ENCODE measurements around the gene SPRR1A.

SPRR1A gene, protein sequence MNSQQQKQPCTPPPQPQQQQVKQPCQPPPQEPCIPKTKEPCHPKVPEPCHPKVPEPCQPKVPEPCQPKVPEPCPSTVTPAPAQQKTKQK

GRCh38 chr1:152983743-152984142, at the start of gene SPRR1A:
Gene SPRR1A (plus strand): TSS chr1:152984081. CDS start chr1:152985231, 1,150 bp downstream.
- DNase-seq = no peak

GRCh38 chr1:152940614-152941013, 43.3 kb upstream of the SPRR1A start:
- no peak for DNase-seq

DNA sequence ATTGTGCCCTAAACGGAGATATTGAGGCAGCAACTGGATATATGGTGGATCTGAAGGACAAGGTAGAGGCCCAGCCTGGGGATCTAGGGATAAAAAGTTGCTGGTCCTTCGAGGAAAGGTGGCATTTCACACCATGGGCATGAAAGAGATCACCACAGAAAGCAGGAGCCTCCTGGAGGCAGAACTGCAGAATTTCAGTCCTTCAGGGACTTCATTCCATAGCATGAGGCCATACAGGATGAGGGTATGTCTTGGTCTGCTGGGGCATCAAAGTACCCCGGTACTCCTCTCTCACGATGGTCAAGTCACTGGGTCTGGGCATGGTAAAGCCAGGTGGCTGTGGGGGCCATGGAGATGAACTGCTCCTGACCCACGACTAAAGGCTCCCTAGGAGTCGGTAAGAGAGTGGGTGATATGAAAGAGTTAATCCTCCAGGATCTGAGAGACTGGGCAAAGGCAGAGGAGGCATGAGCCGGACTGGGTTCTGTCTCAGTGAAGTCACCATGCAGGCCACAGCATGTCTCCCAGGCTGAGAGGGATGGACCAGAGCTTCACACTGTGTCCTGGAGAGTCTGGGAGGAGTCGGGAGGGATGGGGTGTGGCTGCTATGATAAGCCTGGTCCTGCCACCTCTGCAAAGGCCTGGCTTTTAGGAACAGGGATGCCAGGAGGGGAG, 42.7 kb upstream of the SPRR1A start:
- DNase-seq = no peak

DNA sequence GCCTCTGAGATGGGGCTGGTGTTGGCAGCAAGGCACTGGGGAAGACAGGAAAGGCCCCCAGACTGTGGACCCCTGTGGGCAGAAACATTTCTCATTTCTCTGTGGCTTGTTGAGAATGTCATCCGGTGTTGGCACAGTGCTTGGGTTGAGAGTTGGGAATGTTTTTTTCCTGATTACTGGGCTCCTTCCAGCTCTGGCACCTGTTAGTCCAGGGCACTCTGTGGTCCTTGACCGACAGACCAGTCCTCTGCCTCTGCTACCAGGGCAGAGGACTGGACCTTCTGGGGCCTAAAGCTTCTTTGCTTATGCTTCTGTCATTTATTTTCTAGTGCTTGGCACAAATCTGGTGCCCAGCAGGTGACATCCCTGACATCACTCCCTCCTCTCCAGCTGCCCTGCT, 41.7 kb upstream of the SPRR1A start:
- DNase-seq = no peak

DNA sequence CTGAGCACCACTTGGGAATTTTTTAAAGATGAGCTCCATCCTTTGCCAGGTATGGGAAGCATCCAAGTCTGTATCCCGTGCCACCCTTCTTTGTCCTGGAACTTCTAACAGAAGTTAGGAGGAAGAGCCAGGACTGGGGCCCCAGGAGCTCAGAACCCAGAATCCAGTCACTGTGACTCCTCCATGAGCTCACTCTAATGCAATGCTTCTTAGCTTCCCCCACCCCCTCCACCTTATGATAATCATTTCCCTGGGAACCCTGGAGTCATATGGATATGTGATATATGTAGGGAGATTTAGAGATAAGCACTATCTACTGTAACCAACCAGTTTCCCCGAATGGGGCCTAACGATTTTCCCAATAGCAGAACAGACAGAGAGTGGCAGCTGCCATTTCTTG, 37.6 kb upstream of the SPRR1A start:
- no peak for DNase-seq

GRCh38 chr1:152946651-152947256, 37.1 kb upstream of the SPRR1A start, which contains the start of gene SPRR5:
Gene SPRR5 (plus strand): TSS chr1:152947206. CDS start chr1:152948555, 1,349 bp downstream.
- DNase-seq = no peak

GRCh38 chr1:152951711-152952110, 32.2 kb upstream of the SPRR1A start:
- no peak for DNase-seq

- no peak for DNase-seq
These were observed 30.1 kb upstream of the SPRR1A start for GRCh38 chr1:152953761-152954160.

DNA sequence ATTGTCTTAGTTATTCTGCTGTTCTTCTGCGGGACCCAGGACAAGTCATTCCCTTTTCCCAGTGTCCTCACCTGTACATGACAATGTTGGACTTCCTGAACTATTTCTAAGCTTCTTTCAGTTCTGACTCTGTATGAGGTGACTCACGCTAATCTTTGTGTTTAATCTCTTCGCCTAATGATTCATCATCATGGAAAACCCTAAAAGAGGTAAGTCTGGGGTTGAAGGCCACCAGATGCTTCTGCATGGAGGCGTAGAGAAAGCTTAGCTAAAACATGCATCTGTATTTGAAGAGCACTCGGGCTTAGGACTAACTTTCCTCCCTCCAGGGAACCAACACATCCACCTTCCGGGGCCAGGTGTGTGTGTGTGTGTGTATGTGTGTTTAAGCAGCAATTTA, 29.4 kb upstream of the SPRR1A start:
- DNase-seq = no peak

DNA sequence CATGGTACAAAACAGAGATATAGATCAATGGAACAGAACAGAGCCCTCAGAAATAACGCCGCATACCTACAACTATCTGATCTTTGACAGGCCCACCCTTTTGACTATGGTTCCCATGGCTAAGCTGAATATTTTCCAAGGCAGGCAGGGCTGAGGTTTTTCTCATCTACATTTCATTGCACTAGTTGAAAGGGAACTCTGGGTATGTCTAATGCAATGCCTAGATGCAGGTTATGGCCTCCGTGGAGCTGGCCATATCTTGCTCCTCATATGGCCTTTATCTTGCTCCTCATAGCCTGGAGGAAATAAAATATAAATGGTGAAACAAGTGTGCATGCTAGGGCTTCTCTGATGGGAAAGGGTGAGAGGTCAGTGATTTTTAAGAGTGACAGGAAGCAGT, 26.3 kb upstream of the SPRR1A start:
- DNase-seq = no peak

- no peak for DNase-seq
These were observed 24.6 kb upstream of the SPRR1A start for GRCh38 chr1:152959273-152959672.

- DNase-seq = no peak
These were observed 24.0 kb upstream of the SPRR1A start for GRCh38 chr1:152959801-152960451.

- no peak for DNase-seq
These were observed 23.3 kb upstream of the SPRR1A start for GRCh38 chr1:152960452-152961044.

DNA sequence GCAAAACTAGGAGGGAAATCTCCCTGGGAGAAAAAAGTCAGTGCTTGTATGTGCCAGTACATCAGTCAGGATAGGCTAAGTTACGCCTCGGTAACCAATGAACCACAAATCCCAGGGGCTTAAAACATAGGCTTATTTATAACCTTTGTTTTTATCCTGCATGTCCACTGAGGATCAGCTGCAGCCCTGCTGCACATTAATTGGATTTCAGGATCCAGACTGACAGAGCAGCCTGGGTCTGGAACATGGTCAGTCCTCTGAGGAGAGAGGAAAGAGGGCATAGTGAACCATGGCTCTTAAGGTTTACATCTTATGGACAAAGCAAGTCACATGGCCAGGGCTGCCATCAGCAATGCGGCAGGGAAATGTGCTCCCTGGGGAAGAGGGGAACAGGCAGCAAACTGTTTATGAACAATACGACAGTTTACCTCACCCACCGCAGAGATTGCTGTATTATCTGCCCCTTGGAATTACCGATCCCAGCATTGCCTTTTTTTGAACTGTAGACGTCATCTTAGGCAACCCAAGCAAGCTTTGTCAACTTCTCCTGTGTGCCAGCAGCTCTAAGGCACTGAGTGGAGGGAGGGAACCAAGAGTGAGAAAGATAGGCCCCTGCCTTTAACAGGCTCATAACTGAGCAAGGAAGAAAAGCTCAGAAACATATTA, 22.5 kb upstream of the SPRR1A start:
- DNase-seq = no peak

- DNase-seq = no peak
These were observed 20.9 kb upstream of the SPRR1A start for GRCh38 chr1:152962876-152963415.

DNA sequence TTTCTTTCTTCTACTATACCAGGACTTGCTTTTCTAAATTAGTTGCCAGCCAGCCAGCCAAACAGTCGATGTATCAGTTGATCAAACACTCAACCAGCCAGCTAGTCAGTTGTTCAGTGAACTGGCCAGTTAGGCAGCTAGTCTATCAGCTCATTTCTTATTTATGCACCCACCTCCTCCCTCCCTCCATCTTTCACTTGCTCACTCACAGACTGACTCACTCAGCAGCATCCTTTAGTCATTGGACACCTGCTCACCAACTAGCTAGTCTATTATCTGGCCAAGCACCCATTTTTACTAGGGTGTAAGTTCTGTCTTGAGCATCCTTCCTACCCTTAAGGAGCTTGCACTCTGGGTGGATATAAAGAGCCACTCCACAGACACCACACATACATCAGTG, 19.3 kb upstream of the SPRR1A start:
- DNase-seq = no peak

DNA sequence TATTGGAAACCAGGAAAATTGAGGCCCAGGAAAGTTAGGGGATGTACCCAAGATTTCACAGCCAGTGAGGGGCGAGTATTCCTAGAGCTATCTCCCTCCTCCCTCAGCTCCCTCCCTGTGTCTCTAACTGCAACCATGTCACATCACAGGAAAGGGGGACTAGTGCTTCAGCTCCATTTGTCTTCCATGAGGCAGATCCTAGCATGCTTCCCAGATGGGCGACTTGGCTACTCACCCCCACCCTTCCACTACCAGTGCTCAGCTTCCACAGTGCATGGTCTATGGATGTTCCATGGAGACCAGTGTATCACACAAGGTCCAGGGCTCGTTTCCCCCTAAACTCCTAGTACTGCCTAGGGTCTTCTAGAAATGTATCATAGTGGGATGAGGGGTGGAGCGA, 18.0 kb upstream of the SPRR1A start:
- DNase-seq = no peak

DNA sequence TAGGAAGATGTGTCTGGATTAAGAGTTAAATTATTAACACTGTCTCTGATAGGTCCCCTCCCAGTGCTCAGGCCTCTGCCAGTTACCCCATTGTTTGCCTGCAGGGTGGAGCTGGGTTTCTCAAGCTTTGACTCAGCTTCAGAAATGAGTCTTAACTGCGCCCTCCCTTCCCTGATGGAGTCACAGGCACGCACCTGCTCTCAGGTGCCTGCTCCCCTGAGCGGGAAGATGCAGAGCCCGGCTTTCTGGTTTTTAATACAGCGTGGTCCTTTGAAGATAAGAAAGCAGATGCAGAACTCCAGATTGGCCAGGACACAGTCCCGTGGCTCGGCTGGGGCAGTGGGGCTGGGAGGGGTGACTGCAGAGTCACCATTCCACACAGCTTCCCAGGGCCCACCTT, 16.7 kb upstream of the SPRR1A start:
- DNase-seq = no peak

DNA sequence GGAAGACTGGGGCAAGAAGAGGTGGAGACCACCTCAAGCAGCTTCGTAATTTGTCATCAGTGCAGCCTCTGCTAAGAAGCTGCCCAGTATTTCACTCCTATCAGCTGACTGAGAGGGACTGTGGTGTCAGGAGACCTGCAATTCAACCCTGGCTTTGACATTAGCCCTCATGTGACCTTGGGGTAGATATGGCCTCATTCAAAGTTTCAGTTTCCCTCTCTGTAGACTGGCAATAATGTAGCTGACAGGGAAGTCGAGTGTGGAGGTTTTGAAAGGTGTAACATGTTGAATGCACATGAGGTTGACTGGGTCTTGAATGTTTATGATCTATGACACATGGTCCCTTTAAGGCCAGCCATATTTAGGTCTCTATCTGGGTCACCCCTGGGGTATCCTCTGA, 15.6 kb upstream of the SPRR1A start:
- no peak for DNase-seq

- no peak for DNase-seq
These were observed 14.8 kb upstream of the SPRR1A start for GRCh38 chr1:152969036-152969435.

DNA sequence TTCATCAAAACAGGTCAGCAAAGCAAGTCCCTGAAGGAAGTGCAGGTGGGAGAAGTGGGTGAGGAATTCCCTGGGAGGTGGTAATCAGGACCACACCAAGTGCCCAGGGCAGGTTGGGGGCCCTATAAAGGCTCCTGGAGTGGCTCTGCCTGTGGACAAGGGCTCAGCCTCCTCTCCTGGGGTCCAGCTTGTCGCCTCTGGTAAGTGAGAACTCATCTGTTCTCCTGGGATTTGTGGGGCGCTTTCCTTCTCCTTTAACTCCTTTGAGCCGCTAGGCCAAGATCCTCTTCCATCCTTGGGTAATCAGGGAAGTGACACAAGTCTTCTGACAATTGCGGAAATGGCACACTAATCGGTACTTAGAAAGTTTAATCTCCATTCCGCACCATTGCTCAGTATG, 13.4 kb upstream of the SPRR1A start, which contains the start of gene SPRR4:
SPRR4 (plus strand) TSS at position 154 of the 400 bp plus-strand sequence. CDS start 1,243 bp downstream, outside the sequence.
- no peak for DNase-seq

- DNase-seq = no peak
These were observed 11.5 kb upstream of the SPRR1A start for GRCh38 chr1:152972196-152972886.

All from stimulated activated CD4-positive, alpha-beta T cell treated with anti-CD3 and anti-CD28 coated beads, Interleukin-2, amount 100 ng/mL, for 48 hours (primary cell).